HepG2 (cell line): Measurements from ENCODE around the gene PIK3IP1. TPM values are rescaled to one million over a fixed set of nuclear protein-coding genes. Genes with fewer than 3 reads are reported as not detected.
A peak's percentile ranks its signal among the peaks of the same experiment; 100 is the strongest.

ENCODE experiments used
- AGO1 ChIP-seq: fragments of 200-400 bp; formaldehyde crosslinking; IDR thresholded peaks from 2 replicates; pipeline ENCODE4 v1.6.1; 2017; ENCODE audit warnings: mild to moderate bottlenecking, low read depth, low read length, moderate library complexity; ENCODE audit not compliant: poor library complexity, severe bottlenecking
- AHR ChIP-seq: IDR thresholded peaks from 2 replicates; pipeline ENCODE4 v1.6.1; 2018; ENCODE audit warnings: missing genetic modification reagents, missing compliant biosample characterization
- ARID4A ChIP-seq: sonication (generic); formaldehyde crosslinking; IDR thresholded peaks from 2 replicates; pipeline ENCODE4 v1.5.0; 2020; ENCODE audit warnings: mild to moderate bottlenecking, missing genetic modification reagents, borderline replicate concordance
- CC2D1A ChIP-seq: sonication (generic); formaldehyde crosslinking; IDR thresholded peaks from 2 replicates; pipeline ENCODE4 v1.8.1; 2023; ENCODE audit warnings: mild to moderate bottlenecking, missing genetic modification reagents
- CHCHD3 ChIP-seq: sonication (generic); formaldehyde crosslinking; IDR thresholded peaks from 2 replicates; pipeline ENCODE4 v1.8.0; 2022; ENCODE audit warnings: mild to moderate bottlenecking, missing genetic modification reagents, moderate library complexity
- FOXM1 ChIP-seq: sonication (generic); formaldehyde crosslinking; IDR thresholded peaks from 2 replicates; pipeline ENCODE4 v1.5.0; 2020; ENCODE audit warnings: missing genetic modification reagents
- HNRNPH1 ChIP-seq: fragments of 200-400 bp; formaldehyde crosslinking; optimal IDR thresholded peaks from 2 replicates; pipeline ENCODE3; 2017; ENCODE audit warnings: mild to moderate bottlenecking, low read depth, low read length
- HOMEZ ChIP-seq: IDR thresholded peaks from 2 replicates; pipeline ENCODE4 v1.6.1; 2016; ENCODE audit warnings: low read depth
- MYNN ChIP-seq: sonication (generic); formaldehyde crosslinking; IDR thresholded peaks from 2 replicates; pipeline ENCODE4 v1.4.0; 2020; ENCODE audit warnings: mild to moderate bottlenecking, low read depth, missing genetic modification reagents
- SMAD3 ChIP-seq: sonication (generic); formaldehyde crosslinking; IDR thresholded peaks from 2 replicates; pipeline ENCODE4 v1.4.0; 2020; ENCODE audit warnings: missing genetic modification reagents
- SNAPC4 ChIP-seq: sonication (generic); formaldehyde crosslinking; IDR thresholded peaks from 2 replicates; pipeline ENCODE4 v1.4.0; 2020; ENCODE audit warnings: mild to moderate bottlenecking, missing genetic modification reagents
- TOPORS ChIP-seq: sonication (generic); formaldehyde crosslinking; IDR thresholded peaks from 2 replicates; pipeline ENCODE4 v1.8.0; 2023; ENCODE audit warnings: mild to moderate bottlenecking, missing genetic modification reagents
- ZEB1 ChIP-seq: IDR thresholded peaks from 2 replicates; pipeline ENCODE4 v1.6.1; 2012; ENCODE audit warnings: mild to moderate bottlenecking, low read depth, inconsistent platforms; ENCODE audit not compliant: insufficient replicate concordance
- ZNF432 ChIP-seq: sonication (generic); formaldehyde crosslinking; IDR thresholded peaks from 2 replicates; pipeline ENCODE4 v1.5.0; 2020; ENCODE audit warnings: missing genetic modification reagents, mild to moderate bottlenecking, borderline replicate concordance
- ZNF543 ChIP-seq: sonication (generic); formaldehyde crosslinking; IDR thresholded peaks from 2 replicates; pipeline ENCODE4 v1.4.0; 2020; ENCODE audit warnings: mild to moderate bottlenecking, missing genetic modification reagents
- ZNF546 ChIP-seq: sonication (generic); formaldehyde crosslinking; conservative IDR thresholded peaks from 2 replicates; pipeline ENCODE4 v1.8.1; 2023; ENCODE audit warnings: mild to moderate bottlenecking, missing genetic modification reagents
- ZSCAN5A ChIP-seq: sonication (generic); formaldehyde crosslinking; IDR thresholded peaks from 2 replicates; pipeline ENCODE4 v1.8.0; 2022; ENCODE audit warnings: mild to moderate bottlenecking, missing genetic modification reagents, borderline replicate concordance
- polyA plus RNA-seq, 8 experiments: library from polyadenylated mRNA; depleted of rRNA in 3 of 8; stranded (reverse) in 7 of 8; unstranded in 1 of 8; fragments of >200 nt; fragmentation: Illumina TruSeq in 4 of 8; extraction: Trizol in 4 of 8; gene quantifications; 2 replicates each; pipeline versions ENCODE4 v1.2.1 to v1.2.3, GENCODE V29; 2011 to 2016; ENCODE audit warnings: low read depth in 4 of 8, missing spikeins in 1 of 8, mixed read lengths in 1 of 8; ENCODE audit not compliant: insufficient read depth in 1 of 8
- total RNA-seq, 5 experiments: library from RNA; depleted of rRNA; stranded (reverse); fragments of >200 nt; fragmentation: Illumina TruSeq; extraction: Trizol; gene quantifications; 2 replicates each; pipeline ENCODE4 v1.2.3, GENCODE V29; 2016; ENCODE audit warnings: low read depth in 1 of 5

PIK3IP1 gene
- total and polyA plus RNA-seq, 2 of the 13 experiments (the other 11 are each of a cell fraction or from before 2014, with no cell fraction given) = 1.3 to 2.5 TPM

GRCh38 chr22:31250740-31251600 lies 41.3 kb downstream of the PIK3IP1 start (continued):
- TF ChIP-seq ZSCAN5A (CRISPR knock-in tag) (no peak), ZNF432 (CRISPR knock-in tag) (no peak), TOPORS (no peak), SNAPC4 (no peak), ZEB1 (no peak), AHR (CRISPR knock-in tag) (no peak), CC2D1A (no peak), ZNF546 (no peak), ZNF543 (no peak), FOXM1 (CRISPR knock-in tag) (no peak), MYNN (no peak), CHCHD3 (CRISPR knock-in tag) (no peak), SMAD3 (CRISPR knock-in tag) (no peak), AGO1 (no peak), ARID4A (peak; percentile 42; the same call in 1 of the 2 replicates), HNRNPH1 (no peak), HOMEZ (CRISPR knock-in tag) (no peak)
